HCT116 (cell line): Measurements from ENCODE around the gene TWSG1. TPM values are rescaled to one million over a fixed set of nuclear protein-coding genes. Genes with fewer than 3 reads are reported as not detected.

Experiments
- ATAC-seq: fragments of 200-7000 bp; cut with Tn5 transposase; 2 replicates; pipeline ENCODE4 v1.9.1; 2020; ENCODE audit warnings: mild to moderate bottlenecking, moderate library complexity
- BruUV-seq: library from RNA; stranded (reverse); fragments of 400-500 nt; replicated peaks from 2 replicates; lab custom pipeline; 2021; lab: Mats Ljungman, UMichigan
- CTCF ChIA-PET: fragments of 300-600 bp; sonication (Branson Sonifier 250); formaldehyde crosslinking; loops from one replicate; lab custom pipeline; 2021; ENCODE audit warnings: antibody characterized with exemption; lab: Charles Lee
- POLR2A ChIA-PET: fragments of 300-600, 350-600 bp; sonication (Branson Sonifier 250); formaldehyde crosslinking; loops from one replicate; lab custom pipeline; 2021; ENCODE audit warnings: antibody characterized with exemption; lab: Charles Lee
- RAD21 ChIA-PET, 2 experiments: fragments of 300-600 bp; sonication (Branson Sonifier 250); formaldehyde crosslinking; loops; one replicate each; lab custom pipeline; 2023; ENCODE audit warnings: low total read pairs in 2 of 2; ENCODE audit not compliant: uncharacterized antibody in 2 of 2, unreplicated experiment in 2 of 2, low non-redundant PET in 1 of 2; lab: Charles Lee
- DNase-seq: peaks from one replicate; pipeline ENCODE4 v3.0.0-alpha.2; 2010; ENCODE audit warnings: low read depth, low spot score
- H2AFZ ChIP-seq: fragments of 200-600 bp; shearing (Covaris generic), sonication (generic); 2 replicates; pipeline ENCODE4 v1.6.1; 2017; ENCODE audit warnings: low read depth, mixed run types, mixed read lengths, antibody characterized with exemption, low read length; ENCODE audit not compliant: poor library complexity, severe bottlenecking
- H3K27ac ChIP-seq: 2 replicates; pipeline ENCODE4 v1.5.1; 2012; ENCODE audit warnings: low read depth, low read length
- H3K27me3 ChIP-seq: fragments of 200-600 bp; sonication (generic); 2 replicates; pipeline ENCODE4 v1.6.1; 2016; ENCODE audit warnings: mixed run types, low read length, mixed read lengths; ENCODE audit not compliant: insufficient read depth
- H3K36me3 ChIP-seq, 2 experiments: fragments of 200-500 bp in 1 of 2; fragments of 200-600 bp in 1 of 2; sonication (Bioruptor generic) in 1 of 2; sonication (generic) in 1 of 2; 2 replicates each; pipeline versions ENCODE4 v1.5.1 to v1.6.1; 2014 to 2016; ENCODE audit warnings: low read length in 2 of 2, inconsistent platforms in 1 of 2, mixed read lengths in 1 of 2, mixed run types in 1 of 2; ENCODE audit not compliant: insufficient read depth in 2 of 2, control insufficient read depth in 1 of 2
- H3K4me1 ChIP-seq, 2 experiments: fragments of 200-600 bp in 1 of 2; sonication (generic) in 1 of 2; 2 replicates each; pipeline versions ENCODE4 v1.5.1 to v1.6.1; 2012 to 2017; ENCODE audit warnings: low read length in 2 of 2, inconsistent platforms in 1 of 2, mild to moderate bottlenecking in 1 of 2, mixed read lengths in 1 of 2, mixed run types in 1 of 2, moderate library complexity in 1 of 2; ENCODE audit not compliant: insufficient read depth in 2 of 2, control insufficient read depth in 1 of 2
- H3K4me2 ChIP-seq: fragments of 200-600 bp; sonication (generic); 2 replicates; pipeline ENCODE4 v1.6.1; 2017; ENCODE audit warnings: mixed run types, low read length, mixed read lengths
- H3K4me3 ChIP-seq, 2 experiments: fragments of 200-600 bp in 1 of 2; sonication (generic) in 1 of 2; replicated peaks in 1 of 2; 2 replicates each; pipeline ENCODE4 v1.5.1; 2011 to 2016; ENCODE audit warnings: low read length in 2 of 2, control low read depth in 1 of 2, low read depth in 1 of 2, mild to moderate bottlenecking in 1 of 2, mixed read lengths in 1 of 2, mixed run types in 1 of 2
- H3K79me2 ChIP-seq: fragments of 200-600 bp; sonication (generic); 2 replicates; pipeline ENCODE4 v1.6.1; 2017; ENCODE audit warnings: mild to moderate bottlenecking, mixed run types, low read length, moderate library complexity, mixed read lengths; ENCODE audit not compliant: insufficient read depth
- H3K9ac ChIP-seq: fragments of 200-600 bp; sonication (generic); 2 replicates; pipeline ENCODE4 v1.6.1; 2016; ENCODE audit warnings: low read length, mixed read lengths
- H3K9me2 ChIP-seq: fragments of 200-600 bp; sonication (generic), shearing (Covaris generic); 2 replicates; pipeline ENCODE4 v1.6.1; 2017; ENCODE audit warnings: mixed run types, mild to moderate bottlenecking, moderate library complexity; ENCODE audit not compliant: insufficient read depth
- H3K9me3 ChIP-seq, 2 experiments: fragments of 200-500 bp in 1 of 2; fragments of 200-600 bp in 1 of 2; sonication (Bioruptor generic) in 1 of 2; sonication (generic) in 1 of 2; 2 replicates each; pipeline ENCODE4 v1.6.1; 2014 to 2017; ENCODE audit warnings: low read length in 2 of 2, mixed read lengths in 2 of 2, inconsistent platforms in 1 of 2, low read depth in 1 of 2, mild to moderate bottlenecking in 1 of 2, mixed run types in 1 of 2, moderate library complexity in 1 of 2; ENCODE audit not compliant: control insufficient read depth in 1 of 2, insufficient read depth in 1 of 2
- H4K20me1 ChIP-seq: fragments of 200-600 bp; sonication (generic), shearing (Covaris generic); 2 replicates; pipeline ENCODE4 v1.6.1; 2017; ENCODE audit warnings: mixed run types, mild to moderate bottlenecking, moderate library complexity; ENCODE audit not compliant: insufficient read depth
- ATF3 ChIP-seq: IDR thresholded peaks from 2 replicates; pipeline ENCODE4 v1.6.1; 2012
- CEBPB ChIP-seq: IDR thresholded peaks from 2 replicates; pipeline ENCODE4 v1.6.1; 2012; ENCODE audit warnings: low read depth
- CTCF ChIP-seq, 3 experiments: fragments of 200-600 bp in 1 of 3; sonication (generic) in 1 of 3; IDR thresholded peaks in 2 of 3; conservative IDR thresholded peaks in 1 of 3; 2 replicates each; pipeline ENCODE4 v1.5.1; 2012 to 2017; ENCODE audit warnings: low read depth in 2 of 3, low read length in 2 of 3, antibody characterized with exemption in 1 of 3, borderline replicate concordance in 1 of 3, control low read depth in 1 of 3, mild to moderate bottlenecking in 1 of 3, mixed read lengths in 1 of 3, mixed run types in 1 of 3, moderate library complexity in 1 of 3; ENCODE audit not compliant: insufficient read depth in 1 of 3
- EGR1 ChIP-seq: IDR thresholded peaks from 2 replicates; pipeline ENCODE4 v1.6.1; 2012; ENCODE audit warnings: low read depth
- ELF1 ChIP-seq: IDR thresholded peaks from 2 replicates; pipeline ENCODE4 v1.6.1; 2012; ENCODE audit warnings: low read depth, borderline replicate concordance
- FOSL1 ChIP-seq: IDR thresholded peaks from 2 replicates; pipeline ENCODE4 v1.6.1; 2012; ENCODE audit warnings: low read depth
- JUND ChIP-seq: IDR thresholded peaks from 2 replicates; pipeline ENCODE4 v1.6.1; 2012
- MAX ChIP-seq: IDR thresholded peaks from 2 replicates; pipeline ENCODE4 v1.6.1; 2012
- POLR2A ChIP-seq: IDR thresholded peaks from 2 replicates; pipeline ENCODE4 v1.7.0; 2011; ENCODE audit warnings: borderline replicate concordance; ENCODE audit not compliant: insufficient read depth, insufficient read length; ENCODE audit errors: extremely low read depth
- RAD21 ChIP-seq: IDR thresholded peaks from 2 replicates; pipeline ENCODE4 v1.6.1; 2012; ENCODE audit warnings: low read depth, mild to moderate bottlenecking
- SIN3A ChIP-seq: IDR thresholded peaks from 2 replicates; pipeline ENCODE4 v1.6.1; 2012; ENCODE audit warnings: low read depth
- SP1 ChIP-seq: IDR thresholded peaks from 2 replicates; pipeline ENCODE4 v1.6.1; 2012; ENCODE audit warnings: low read depth
- SRF ChIP-seq: IDR thresholded peaks from 2 replicates; pipeline ENCODE4 v1.6.1; 2012; ENCODE audit warnings: low read depth
- TCF7L2 ChIP-seq: IDR thresholded peaks from 2 replicates; pipeline ENCODE4 v1.7.0; 2011; ENCODE audit warnings: borderline replicate concordance, inconsistent platforms; ENCODE audit not compliant: insufficient read depth, insufficient read length; ENCODE audit errors: extremely low read depth
- YY1 ChIP-seq: IDR thresholded peaks from 2 replicates; pipeline ENCODE4 v1.6.1; 2011; ENCODE audit warnings: low read length, low read depth, moderate library complexity, mild to moderate bottlenecking; ENCODE audit not compliant: insufficient replicate concordance; ENCODE audit errors: extremely low read depth
- ZBTB33 ChIP-seq: IDR thresholded peaks from 2 replicates; pipeline ENCODE4 v1.6.1; 2011; ENCODE audit warnings: mild to moderate bottlenecking, low read length, moderate library complexity; ENCODE audit not compliant: insufficient replicate concordance; ENCODE audit errors: extremely low read depth
- ZFX ChIP-seq: fragments of 450-650 bp; IDR thresholded peaks from 2 replicates; pipeline ENCODE4 v1.6.1; 2017
- intact Hi-C: fragments of 100-400 bp; cut with micrococcal nuclease; formaldehyde crosslinking; loops from 2 replicates; pipeline ENCODE4 v1.10.0; 2022
- total RNA-seq: library from RNA; stranded (reverse); gene quantifications from one replicate; pipeline ENCODE4 v1.2.1, GENCODE V29; 2021; ENCODE audit not compliant: unreplicated experiment
- TF ChIP-seq, protein P1 (sequence below): IDR thresholded peaks from 2 replicates; pipeline ENCODE4 v1.6.1; 2012; ENCODE audit warnings: low read depth

Gene TWSG1
- total RNA-seq, 1 experiment from 2014 or later = 35.7 TPM

- ChIA-PET RAD21 (no interaction called here), CTCF (no interaction called here), POLR2A (no interaction called here)
- intact Hi-C loops = no loop called here
- ATAC-seq (no peak), DNase-seq (no peak)
- H3K79me2 ChIP-seq = peaks cover 14% of the 10 kb centered on the region
- H3K36me3 ChIP-seq = peaks cover 0 to 4% of the 10 kb centered on the region in 2 experiments; a peak in 1 of 4 replicates
- H4K20me1 ChIP-seq = no peaks in the 10 kb centered on the region
- H3K4me3 ChIP-seq = no peak overlapping the region
- no peaks in the 10 kb centered on the region for H3K9me3 ChIP-seq
- no peak overlapping the region for H3K4me2 ChIP-seq
- BruUV-seq = no TSS peak
- no peaks in the 10 kb centered on the region for H3K9me2 ChIP-seq
- no peak overlapping the region for H3K9ac ChIP-seq
- no peaks in the 10 kb centered on the region for H3K27me3 ChIP-seq
- H2AFZ ChIP-seq = no peak overlapping the region
- peaks cover 2 to 5% of the 10 kb centered on the region in 2 experiments; a peak in 2 of 4 replicates for H3K4me1 ChIP-seq
- no peak for TF ChIP-seq FOSL1
- TF ChIP-seq TCF7L2 = no peak
- no peak for TF ChIP-seq ELF1
- no peak for TF ChIP-seq ZBTB33
- no peak for TF ChIP-seq CEBPB
- TF ChIP-seq ATF3 = no peak
- no peak for TF ChIP-seq SIN3A
- no peak for TF ChIP-seq EGR1
- TF ChIP-seq, protein P1, sequence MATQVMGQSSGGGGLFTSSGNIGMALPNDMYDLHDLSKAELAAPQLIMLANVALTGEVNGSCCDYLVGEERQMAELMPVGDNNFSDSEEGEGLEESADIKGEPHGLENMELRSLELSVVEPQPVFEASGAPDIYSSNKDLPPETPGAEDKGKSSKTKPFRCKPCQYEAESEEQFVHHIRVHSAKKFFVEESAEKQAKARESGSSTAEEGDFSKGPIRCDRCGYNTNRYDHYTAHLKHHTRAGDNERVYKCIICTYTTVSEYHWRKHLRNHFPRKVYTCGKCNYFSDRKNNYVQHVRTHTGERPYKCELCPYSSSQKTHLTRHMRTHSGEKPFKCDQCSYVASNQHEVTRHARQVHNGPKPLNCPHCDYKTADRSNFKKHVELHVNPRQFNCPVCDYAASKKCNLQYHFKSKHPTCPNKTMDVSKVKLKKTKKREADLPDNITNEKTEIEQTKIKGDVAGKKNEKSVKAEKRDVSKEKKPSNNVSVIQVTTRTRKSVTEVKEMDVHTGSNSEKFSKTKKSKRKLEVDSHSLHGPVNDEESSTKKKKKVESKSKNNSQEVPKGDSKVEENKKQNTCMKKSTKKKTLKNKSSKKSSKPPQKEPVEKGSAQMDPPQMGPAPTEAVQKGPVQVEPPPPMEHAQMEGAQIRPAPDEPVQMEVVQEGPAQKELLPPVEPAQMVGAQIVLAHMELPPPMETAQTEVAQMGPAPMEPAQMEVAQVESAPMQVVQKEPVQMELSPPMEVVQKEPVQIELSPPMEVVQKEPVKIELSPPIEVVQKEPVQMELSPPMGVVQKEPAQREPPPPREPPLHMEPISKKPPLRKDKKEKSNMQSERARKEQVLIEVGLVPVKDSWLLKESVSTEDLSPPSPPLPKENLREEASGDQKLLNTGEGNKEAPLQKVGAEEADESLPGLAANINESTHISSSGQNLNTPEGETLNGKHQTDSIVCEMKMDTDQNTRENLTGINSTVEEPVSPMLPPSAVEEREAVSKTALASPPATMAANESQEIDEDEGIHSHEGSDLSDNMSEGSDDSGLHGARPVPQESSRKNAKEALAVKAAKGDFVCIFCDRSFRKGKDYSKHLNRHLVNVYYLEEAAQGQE = no peak
- TF ChIP-seq YY1 = no peak
- TF ChIP-seq CTCF (IDR thresholded peaks at IDR 0.05 in 2 of 3, conservative IDR thresholded peaks at IDR 0.05 in 1 of 3; ENCODE audit: borderline replicate concordance in 1 of 3, insufficient read depth in 1 of 3, low read depth in 2 of 3, low read length in 2 of 3) = no peak
- TF ChIP-seq ZFX = no peak
- TF ChIP-seq MAX = no peak
- TF ChIP-seq RAD21 = no peak
- no peak for TF ChIP-seq JUND
- TF ChIP-seq SP1 = no peak
- TF ChIP-seq SRF = no peak
- TF ChIP-seq POLR2A = no peak
- H3K27ac ChIP-seq = no peak overlapping the region
These were observed 5.9 kb downstream of the TWSG1 start for GRCh38 chr18:9340472-9340871.
